ENCODE results near the gene C17orf114.

Gene C17orf114

GRCh38 chr17:4840893-4841242 lies 38.7 kb upstream of the C17orf114 start:
- ChIA-PET CTCF (interaction anchor here (0.8 kb wide), 1 partner anchor 51 kb away, joined by 3 read pairs; no protein-coding TSS in a partner anchor), POLR2A (ENCODE audit: unreplicated experiment) (no interaction called here)
- in situ Hi-C loops (cut with MboI; ENCODE audit: low sequenced_read_pairs) = no loop called here
- Histone ChIP-seq H3K18ac (ENCODE audit: low read depth, low read length) (0 out of 2 replicates have a peak overlapping the region, but pooled peaks have one; percentile 7), H3K4ac (ENCODE audit: low read depth, low read length) (peak overlapping the region; percentile 86), H3K27me3 (ENCODE audit: control insufficient read depth, insufficient read depth, low read length) (no peaks in the 10 kb centered on the region), H4K20me1 (ENCODE audit: insufficient read depth, low read length) (peaks cover 72% of the 10 kb centered on the region), H3K56ac (ENCODE audit: extremely low read depth, insufficient read depth, low read length) (no peak overlapping the region), H2BK20ac (ENCODE audit: low read depth, low read length) (peak overlapping the region; percentile 84), H3K36me3 (ENCODE audit: control insufficient read depth, insufficient read depth, low read length) (peaks cover 7% of the 10 kb centered on the region; the same call in 1 of the 2 replicates), H3K4me3 (ENCODE audit: insufficient read depth, low read depth, low read length) (no peak overlapping the region), H2AFZ (replicated peaks; ENCODE audit: low read length, poor library complexity) (no peak overlapping the region), H2BK5ac (ENCODE audit: low read depth, low read length, poor library complexity, severe bottlenecking) (peak overlapping the region; percentile 27), H3K79me1 (ENCODE audit: low read depth in 1 of 2, low read length in 2 of 2) (peaks cover 49 to 81% of the 10 kb centered on the region in 2 experiments), H3K4me2 (ENCODE audit: low read depth, low read length) (peak overlapping the region; percentile 85; the same call in 1 of the 2 replicates), H3K9ac (ENCODE audit: low read depth, low read length) (no peak overlapping the region), H3K9me1 (ENCODE audit: insufficient read depth, low read length) (peaks cover 42% of the 10 kb centered on the region), H3K27ac (ENCODE audit: insufficient read depth, low read length) (peak overlapping the region; percentile 21), H4K91ac (ENCODE audit: insufficient read depth, low read depth, low read length) (peak overlapping the region; percentile 74), H3K23ac (ENCODE audit: low read depth, low read length) (peak overlapping the region; percentile 8; the same call in 1 of the 2 replicates), H4K8ac (ENCODE audit: low read depth in 2 of 2, low read length in 2 of 2) (peak overlapping the region in 1 of 2 experiments; percentile 71; a peak in 1 of 4 replicates), H3K14ac (replicated peaks; ENCODE audit: low read depth, low read length) (peak overlapping the region; percentile 72), H3K9me3 (ENCODE audit: control insufficient read depth, insufficient read depth, low read length) (no peaks in the 10 kb centered on the region), H3K4me1 (ENCODE audit: control insufficient read depth, insufficient read depth, low read length) (peaks cover 15% of the 10 kb centered on the region), H2AK9ac (replicated peaks; ENCODE audit: low read depth, low read length, poor library complexity) (peak overlapping the region; percentile 74), H2BK15ac (ENCODE audit: low read depth, low read length) (peak overlapping the region; percentile 7; the same call in 1 of the 3 replicates), H2AK5ac (ENCODE audit: low read depth, low read length) (peak overlapping the region; percentile 74), H2BK120ac (ENCODE audit: low read depth, low read length) (peak overlapping the region; percentile 65; the same call in 1 of the 2 replicates), H4K5ac (ENCODE audit: low read depth, low read length) (no peak overlapping the region)
- ATAC-seq (ENCODE audit: low read depth) = no peak
- DNase-seq = no peak
- no TSS peak for BruUV-seq (replicated peaks)
- dilution Hi-C loops (cut with HindIII; ENCODE audit: low sequenced_read_pairs, unreplicated experiment) = no loop called here
- intact Hi-C loops (cut with micrococcal nuclease) = no loop called here
- WGBS, 2 experiments (ENCODE audit: extremely low coverage in 2 of 2, insufficient read length in 1 of 2) = 80% methylated on average over 6 of the region's 10 CpGs; no CpG with 5 or more reads in 1 of the 2 experiments
- TF ChIP-seq CTCF (conservative IDR thresholded peaks at IDR 0.05; ENCODE audit: low read depth, low read length) (no peak), NFE2L2 (IDR thresholded peaks at IDR 0.05; ENCODE audit: low read depth, low read length) (no peak), CHD1 (IDR thresholded peaks at IDR 0.05; ENCODE audit: low read depth, low read length) (no peak), FOS (IDR thresholded peaks at IDR 0.05; ENCODE audit: low read depth, low read length) (no peak), MXI1 (IDR thresholded peaks at IDR 0.05; ENCODE audit: borderline replicate concordance, low read depth, low read length) (no peak), MAFK (IDR thresholded peaks at IDR 0.05; ENCODE audit: low read depth, low read length) (no peak), SMC3 (IDR thresholded peaks at IDR 0.05; ENCODE audit: low read depth, low read length) (no peak)
